ENCODE data around the gene GPR135. TPM values are rescaled to one million over a fixed set of nuclear protein-coding genes. Genes with fewer than 3 reads are reported as not detected.

The GPR135 gene
- total RNA-seq, 1 donor from 2014 or later: 6.2 TPM

DNA sequence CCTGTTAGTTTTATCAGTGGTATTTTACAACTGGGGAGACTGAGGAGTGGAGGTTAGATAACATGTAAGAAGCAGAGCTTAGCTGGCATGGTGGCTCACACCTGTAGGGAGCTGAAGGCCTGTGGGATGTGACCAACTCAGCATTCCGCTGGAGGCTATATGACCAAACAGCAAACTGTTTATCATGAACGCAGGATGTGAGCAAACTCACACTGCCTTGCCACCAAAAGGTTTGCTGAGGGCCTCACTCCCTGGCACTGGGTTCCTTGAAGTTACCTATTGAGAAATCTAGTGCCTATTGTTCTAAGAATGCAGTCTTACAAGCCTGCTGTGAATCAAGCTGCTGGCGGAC, 42.5 kb upstream of the GPR135 start:
- Histone ChIP-seq H3K9me3 (ENCODE audit: insufficient read depth, low read depth, low read length) (no peaks in the 10 kb centered on the region), H3K27ac (ENCODE audit: low read depth, low read length) (no peak overlapping the region), H3K27me3 (ENCODE audit: insufficient read depth, low read length) (no peaks in the 10 kb centered on the region), H3K4me3 (ENCODE audit: insufficient read depth, low read depth, low read length) (no peak overlapping the region), H3K79me2 (ENCODE audit: insufficient read depth, low read length) (peaks cover 6% of the 10 kb centered on the region), H3K4me1 (ENCODE audit: insufficient read depth, low read length) (no peaks in the 10 kb centered on the region), H3K9ac (ENCODE audit: low read length) (no peak overlapping the region), H2AFZ (ENCODE audit: low read depth, low read length) (no peak overlapping the region), H4K20me1 (ENCODE audit: insufficient read depth, low read length) (peaks cover 6% of the 10 kb centered on the region), H3K4me2 (ENCODE audit: low read length) (no peak overlapping the region), H3K36me3 (ENCODE audit: insufficient read depth, low read length) (peaks cover 4% of the 10 kb centered on the region)
- Mint-ChIP-seq H3K4me3 (ENCODE audit: unreplicated experiment) (no peak overlapping the region), H3K27ac (ENCODE audit: unreplicated experiment) (no peak overlapping the region), H3K36me3 (ENCODE audit: low read depth, unreplicated experiment) (peaks cover 1% of the 10 kb centered on the region), H3K9me3 (ENCODE audit: unreplicated experiment) (no peaks in the 10 kb centered on the region), H3K27me3 (ENCODE audit: low read depth, unreplicated experiment) (no peaks in the 10 kb centered on the region), H3K4me1 (ENCODE audit: low read depth, unreplicated experiment) (peaks cover 5% of the 10 kb centered on the region)
- FAIRE-seq (no peak), DNase-seq (ENCODE audit: low read depth) (no peak)
- no peak for TF ChIP-seq EZH2 (IDR thresholded peaks at IDR 0.05; ENCODE audit: insufficient read depth, low read length)
- TF ChIP-seq, protein P1, sequence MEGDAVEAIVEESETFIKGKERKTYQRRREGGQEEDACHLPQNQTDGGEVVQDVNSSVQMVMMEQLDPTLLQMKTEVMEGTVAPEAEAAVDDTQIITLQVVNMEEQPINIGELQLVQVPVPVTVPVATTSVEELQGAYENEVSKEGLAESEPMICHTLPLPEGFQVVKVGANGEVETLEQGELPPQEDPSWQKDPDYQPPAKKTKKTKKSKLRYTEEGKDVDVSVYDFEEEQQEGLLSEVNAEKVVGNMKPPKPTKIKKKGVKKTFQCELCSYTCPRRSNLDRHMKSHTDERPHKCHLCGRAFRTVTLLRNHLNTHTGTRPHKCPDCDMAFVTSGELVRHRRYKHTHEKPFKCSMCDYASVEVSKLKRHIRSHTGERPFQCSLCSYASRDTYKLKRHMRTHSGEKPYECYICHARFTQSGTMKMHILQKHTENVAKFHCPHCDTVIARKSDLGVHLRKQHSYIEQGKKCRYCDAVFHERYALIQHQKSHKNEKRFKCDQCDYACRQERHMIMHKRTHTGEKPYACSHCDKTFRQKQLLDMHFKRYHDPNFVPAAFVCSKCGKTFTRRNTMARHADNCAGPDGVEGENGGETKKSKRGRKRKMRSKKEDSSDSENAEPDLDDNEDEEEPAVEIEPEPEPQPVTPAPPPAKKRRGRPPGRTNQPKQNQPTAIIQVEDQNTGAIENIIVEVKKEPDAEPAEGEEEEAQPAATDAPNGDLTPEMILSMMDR (IDR thresholded peaks at IDR 0.05; ENCODE audit: insufficient read depth, low read depth, low read length): no peak

DNA sequence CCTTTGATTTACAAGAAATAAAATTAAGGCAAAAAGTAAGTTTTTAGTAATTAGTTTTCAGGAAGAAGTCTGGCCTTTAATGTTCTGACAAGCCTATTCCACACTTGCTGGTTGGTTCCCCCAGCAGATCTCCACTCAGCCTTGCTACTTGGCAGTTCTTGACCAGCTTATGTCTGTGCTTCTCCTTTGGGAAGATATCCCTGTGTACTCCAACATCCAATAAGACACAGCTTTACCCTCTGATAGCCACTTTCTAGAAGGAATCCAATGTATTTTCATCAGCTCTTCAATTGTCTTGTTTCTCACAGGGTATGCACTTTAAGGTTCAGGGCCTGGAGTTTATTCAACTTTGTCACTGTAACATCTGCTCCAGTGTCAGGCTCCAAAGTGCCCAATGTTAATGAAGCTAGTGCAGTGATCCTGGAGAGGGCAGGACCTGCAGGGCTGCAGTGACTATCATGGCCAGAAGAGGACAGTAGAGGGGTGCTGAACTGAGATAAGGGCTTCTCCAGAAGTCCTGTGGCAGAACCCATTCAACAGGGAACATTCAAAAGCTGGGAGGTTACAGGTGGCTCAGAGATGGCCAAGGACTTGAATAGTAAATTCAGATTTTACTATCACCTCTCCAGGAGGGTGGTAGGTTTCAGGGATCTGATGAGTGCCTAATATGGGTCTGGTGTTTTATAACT, 42.0 kb upstream of the GPR135 start:
- H3K9me3 ChIP-seq (ENCODE audit: insufficient read depth, low read depth, low read length): no peaks in the 10 kb centered on the region
- H3K79me2 ChIP-seq (ENCODE audit: insufficient read depth, low read length): peaks cover 6% of the 10 kb centered on the region
- H4K20me1 ChIP-seq (ENCODE audit: insufficient read depth, low read length): peaks cover 6% of the 10 kb centered on the region
- no peak overlapping the region for H3K4me3 ChIP-seq (ENCODE audit: insufficient read depth, low read depth, low read length)
- peaks cover 5% of the 10 kb centered on the region for H3K4me1 Mint-ChIP-seq (ENCODE audit: low read depth, unreplicated experiment)
- no peaks in the 10 kb centered on the region for H3K4me1 ChIP-seq (ENCODE audit: insufficient read depth, low read length)
- no peak overlapping the region for H3K27ac ChIP-seq (ENCODE audit: low read depth, low read length)
- no peaks in the 10 kb centered on the region for H3K27me3 ChIP-seq (ENCODE audit: insufficient read depth, low read length)
- no peak overlapping the region for H3K4me3 Mint-ChIP-seq (ENCODE audit: unreplicated experiment)
- DNase-seq (ENCODE audit: low read depth) (peak; percentile 10), FAIRE-seq (no peak)
- no peak overlapping the region for H3K4me2 ChIP-seq (ENCODE audit: low read length)
- H2AFZ ChIP-seq (ENCODE audit: low read depth, low read length): no peak overlapping the region
- no peaks in the 10 kb centered on the region for H3K9me3 Mint-ChIP-seq (ENCODE audit: unreplicated experiment)
- peaks cover 1% of the 10 kb centered on the region for H3K36me3 Mint-ChIP-seq (ENCODE audit: low read depth, unreplicated experiment)
- no peak overlapping the region for H3K9ac ChIP-seq (ENCODE audit: low read length)
- H3K27ac Mint-ChIP-seq (ENCODE audit: unreplicated experiment): no peak overlapping the region
- peaks cover 4% of the 10 kb centered on the region for H3K36me3 ChIP-seq (ENCODE audit: insufficient read depth, low read length)
- H3K27me3 Mint-ChIP-seq (ENCODE audit: low read depth, unreplicated experiment): no peaks in the 10 kb centered on the region
- TF ChIP-seq EZH2 (IDR thresholded peaks at IDR 0.05; ENCODE audit: insufficient read depth, low read length): no peak
- TF ChIP-seq, protein P1 (IDR thresholded peaks at IDR 0.05; ENCODE audit: insufficient read depth, low read depth, low read length): peak; percentile 90

DNA sequence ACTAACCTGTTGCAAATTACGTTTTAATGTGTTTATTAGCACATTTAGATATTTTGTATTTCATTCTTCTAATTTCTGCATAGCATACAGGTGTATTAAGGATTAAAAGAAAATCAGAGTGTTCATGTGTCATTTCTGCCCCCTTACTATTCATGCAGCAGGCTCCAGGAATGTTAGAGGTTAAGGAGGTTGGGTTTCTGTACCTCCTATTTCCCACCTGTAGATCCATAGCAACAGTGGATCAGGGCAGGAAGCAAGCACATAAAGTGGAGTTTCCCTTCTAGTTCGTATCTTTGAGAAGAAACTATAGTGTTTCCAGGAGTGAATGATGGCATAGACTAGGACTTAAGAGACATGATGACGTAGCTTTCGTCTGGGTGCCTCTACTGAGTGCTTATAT, 38.1 kb upstream of the GPR135 start:
- no peak overlapping the region for H3K27ac ChIP-seq (ENCODE audit: low read depth, low read length)
- FAIRE-seq (no peak), DNase-seq (ENCODE audit: low read depth) (no peak)
- no peak overlapping the region for H3K9ac ChIP-seq (ENCODE audit: low read length)
- H4K20me1 ChIP-seq (ENCODE audit: insufficient read depth, low read length): peaks cover 12% of the 10 kb centered on the region
- H3K4me3 ChIP-seq (ENCODE audit: insufficient read depth, low read depth, low read length): no peak overlapping the region
- H2AFZ ChIP-seq (ENCODE audit: low read depth, low read length): no peak overlapping the region
- H3K4me1 ChIP-seq (ENCODE audit: insufficient read depth, low read length): no peaks in the 10 kb centered on the region
- H3K27ac Mint-ChIP-seq (ENCODE audit: unreplicated experiment): no peak overlapping the region
- TF ChIP-seq EZH2 (IDR thresholded peaks at IDR 0.05; ENCODE audit: insufficient read depth, low read length): no peak
- TF ChIP-seq, protein P1 (IDR thresholded peaks at IDR 0.05; ENCODE audit: insufficient read depth, low read depth, low read length): no peak
- H3K79me2 ChIP-seq (ENCODE audit: insufficient read depth, low read length): peaks cover 10% of the 10 kb centered on the region
- H3K9me3 ChIP-seq (ENCODE audit: insufficient read depth, low read depth, low read length): no peaks in the 10 kb centered on the region
- H3K36me3 ChIP-seq (ENCODE audit: insufficient read depth, low read length): peaks cover 10% of the 10 kb centered on the region
- H3K4me3 Mint-ChIP-seq (ENCODE audit: unreplicated experiment): no peak overlapping the region
- no peaks in the 10 kb centered on the region for H3K27me3 Mint-ChIP-seq (ENCODE audit: low read depth, unreplicated experiment)
- H3K4me2 ChIP-seq (ENCODE audit: low read length): no peak overlapping the region
- H3K9me3 Mint-ChIP-seq (ENCODE audit: unreplicated experiment): no peaks in the 10 kb centered on the region
- H3K27me3 ChIP-seq (ENCODE audit: insufficient read depth, low read length): no peaks in the 10 kb centered on the region
- peaks cover 1% of the 10 kb centered on the region for H3K36me3 Mint-ChIP-seq (ENCODE audit: low read depth, unreplicated experiment)
- no peaks in the 10 kb centered on the region for H3K4me1 Mint-ChIP-seq (ENCODE audit: low read depth, unreplicated experiment)
